HG02610 (cell line): ENCODE results near the gene CDKN2B.
"Not testable (repeated sequence)": the region's sequence is repeated elsewhere in the genome, so short reads cannot be mapped to it uniquely, and the experiment has no call there.

Source experiments
- ATAC-seq: cut with Tn5 transposase; IDR thresholded peaks from one replicate; pipeline ENCODE4 v1.9.1; 2021; ENCODE audit warnings: mild to moderate bottlenecking, moderate library complexity; ENCODE audit not compliant: unreplicated experiment

The CDKN2B gene

GRCh38 chr9:21969951-21970799 lies 38.9 kb downstream of the CDKN2B start:
- no peak for ATAC-seq

- no peak for ATAC-seq
These were observed 39.8 kb downstream of the CDKN2B start for GRCh38 chr9:21969011-21969940.

GRCh38 chr9:21968331-21969010 lies 40.6 kb downstream of the CDKN2B start:
- no peak for ATAC-seq

- ATAC-seq: no peak
These were observed 41.4 kb downstream of the CDKN2B start for GRCh38 chr9:21967702-21968101.

GRCh38 chr9:21967169-21967568 lies 41.9 kb downstream of the CDKN2B start:
- no peak for ATAC-seq

- no peak for ATAC-seq
These were observed 42.8 kb downstream of the CDKN2B start for GRCh38 chr9:21966140-21966851.

- peak; percentile 79 for ATAC-seq
These were observed 43.6 kb downstream of the CDKN2B start for GRCh38 chr9:21965401-21965951.

- peak; percentile 40 for ATAC-seq
These were observed 44.1 kb downstream of the CDKN2B start for GRCh38 chr9:21964925-21965385.

- no peak for ATAC-seq
These were observed 47.5 kb downstream of the CDKN2B start for GRCh38 chr9:21961569-21961968.

- not testable (repeated sequence) for ATAC-seq
These were observed 49.8 kb downstream of the CDKN2B start for GRCh38 chr9:21959268-21959667.

- ATAC-seq: no peak
These were observed 50.3 kb downstream of the CDKN2B start for GRCh38 chr9:21958833-21959232.
